Type B pancreatic cell (in vitro differentiated cells): ENCODE data around the gene IL23A. TPM values are rescaled to one million over a fixed set of nuclear protein-coding genes. Genes with fewer than 3 reads are reported as not detected.

Experiments
- DNase-seq: peaks from one replicate; pipeline ENCODE4 v3.0.0; 2021; ENCODE audit warnings: mixed read lengths; ENCODE audit not compliant: unreplicated experiment; ENCODE audit errors: extremely low spot score
- H3K27ac Mint-ChIP-seq: 2 replicates; pipeline ENCODE4 v1.8.0; 2021; ENCODE audit warnings: mild to moderate bottlenecking, mixed read lengths
- H3K27me3 Mint-ChIP-seq: 2 replicates; pipeline ENCODE4 v1.8.0; 2021; ENCODE audit warnings: mixed read lengths
- H3K36me3 Mint-ChIP-seq: 2 replicates; pipeline ENCODE4 v1.8.0; 2021; ENCODE audit warnings: mixed read lengths
- H3K4me1 Mint-ChIP-seq: one replicate; pipeline ENCODE4 v1.8.0; 2021; ENCODE audit warnings: mixed read lengths; ENCODE audit not compliant: unreplicated experiment
- H3K4me3 Mint-ChIP-seq: 2 replicates; pipeline ENCODE4 v1.8.0; 2021; ENCODE audit warnings: mild to moderate bottlenecking, mixed read lengths
- H3K9me3 Mint-ChIP-seq: 2 replicates; pipeline ENCODE4 v1.8.0; 2021; ENCODE audit warnings: mixed read lengths
- CTCF ChIP-seq: fragments of 200-600 bp; sonication (generic); conservative IDR thresholded peaks from 2 replicates; pipeline ENCODE4 v1.5.0; 2021; ENCODE audit warnings: antibody characterized with exemption, mild to moderate bottlenecking
- long read RNA-seq: library from polyadenylated mRNA; unstranded; transcript quantifications from one replicate; pipeline ENCODE4 v2.0.0, GENCODE V29; 2020
- total RNA-seq: library from RNA; stranded (reverse); gene quantifications from 2 replicates; pipeline ENCODE4 v1.2.1, GENCODE V29; 2021; ENCODE audit warnings: low replicate concordance

IL23A gene
- total RNA-seq: 0.48 and 1.3 TPM in 2 replicates
- long read RNA-seq, partial matches to known transcripts: 0 of 4 reads
- long read RNA-seq, other reads (novel, unspliced or antisense): 1 of 4 reads

- no peak within 1 kb of the TSS for H3K4me3 Mint-ChIP-seq
- DNase-seq: no peak
Measured at GRCh38 chr12:56338308-56339157, at the start of gene IL23A. TSS of gene IL23A (plus strand) at chr12:56338884. CDS start at chr12:56339045, 161 bp downstream.

GRCh38 chr12:56293795-56294194, 44.9 kb upstream of the IL23A start:
- no peak overlapping the region for H3K27ac Mint-ChIP-seq
- no peak for TF ChIP-seq CTCF
- H3K27me3 Mint-ChIP-seq: no peaks in the 10 kb centered on the region
- H3K4me3 Mint-ChIP-seq: no peak overlapping the region
- no peaks in the 10 kb centered on the region for H3K9me3 Mint-ChIP-seq
- DNase-seq: no peak
- peaks cover 27% of the 10 kb centered on the region for H3K4me1 Mint-ChIP-seq
- H3K36me3 Mint-ChIP-seq: peaks cover 9% of the 10 kb centered on the region

More at GRCh38 chr12:56338308-56339157, at the start of gene IL23A:
- peak within 1 kb of the TSS; percentile 70 for H3K27ac Mint-ChIP-seq
- H3K36me3 Mint-ChIP-seq: peaks cover 6% of the 10 kb centered on the region
- H3K9me3 Mint-ChIP-seq: no peaks in the 10 kb centered on the region
- no peak for TF ChIP-seq CTCF
- no peaks in the 10 kb centered on the region for H3K27me3 Mint-ChIP-seq
- peaks cover 11% of the 10 kb centered on the region for H3K4me1 Mint-ChIP-seq

- DNase-seq: no peak
- Mint-ChIP-seq H3K36me3 (peaks cover 7% of the 10 kb centered on the region), H3K9me3 (no peaks in the 10 kb centered on the region), H3K27ac (peak overlapping the region; percentile 59), H3K27me3 (no peaks in the 10 kb centered on the region), H3K4me3 (no peak overlapping the region), H3K4me1 (peaks cover 34% of the 10 kb centered on the region)
- TF ChIP-seq CTCF: no peak
Measured at GRCh38 chr12:56296295-56296694, 42.4 kb upstream of the IL23A start.

DNA sequence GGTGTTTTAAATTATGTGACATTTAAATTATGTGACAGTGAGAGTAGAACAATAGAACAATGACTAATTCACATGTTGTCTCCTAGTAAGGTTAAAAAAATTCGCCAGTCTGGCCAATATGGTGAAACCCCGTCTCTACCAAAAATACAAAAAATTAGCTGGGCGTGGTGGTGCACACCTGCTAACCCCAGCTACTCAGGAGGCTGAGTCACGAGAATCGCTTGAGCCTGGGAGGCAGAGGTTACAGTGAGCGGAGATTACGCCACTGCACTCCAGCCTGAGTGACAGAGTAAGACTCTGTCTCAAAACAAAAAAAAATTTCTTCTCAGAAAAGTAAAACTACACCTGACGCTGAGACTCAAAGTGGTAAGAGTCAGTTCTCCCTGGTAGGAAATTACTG, 41.3 kb upstream of the IL23A start:
- Mint-ChIP-seq H3K27me3 (no peaks in the 10 kb centered on the region), H3K4me1 (peaks cover 38% of the 10 kb centered on the region), H3K27ac (peak overlapping the region; percentile 23), H3K9me3 (no peaks in the 10 kb centered on the region), H3K36me3 (peaks cover 8% of the 10 kb centered on the region), H3K4me3 (peak overlapping the region; percentile 67)
- DNase-seq: no peak
- TF ChIP-seq CTCF: no peak

- Mint-ChIP-seq H3K4me3 (peak overlapping the region; percentile 98), H3K4me1 (peaks cover 38% of the 10 kb centered on the region)
Measured at GRCh38 chr12:56298828-56299227, 39.9 kb upstream of the IL23A start.

More at GRCh38 chr12:56298828-56299227, 39.9 kb upstream of the IL23A start:
- Mint-ChIP-seq H3K9me3 (no peaks in the 10 kb centered on the region), H3K27me3 (no peaks in the 10 kb centered on the region), H3K36me3 (peaks cover 8% of the 10 kb centered on the region), H3K27ac (peak overlapping the region; percentile 94)
- TF ChIP-seq CTCF: no peak
- DNase-seq: no peak
